GM12864 (cell line): ENCODE measurements around the gene HBA2.
A peak's percentile ranks its signal among the peaks of the same experiment; 100 is the strongest.

Experiments
- DNase-seq: peaks from one replicate; pipeline ENCODE4 v3.0.0-alpha.2; 2011; ENCODE audit warnings: low read depth
- H3K4me3 ChIP-seq: 2 replicates; pipeline ENCODE4 v1.5.1; 2011; ENCODE audit warnings: mild to moderate bottlenecking, low read depth, low read length, control low read depth
- TF ChIP-seq, protein P1 (sequence below): IDR thresholded peaks from 2 replicates; pipeline ENCODE4 v1.5.1; 2011; ENCODE audit warnings: low read depth, mild to moderate bottlenecking, moderate library complexity, low read length, control low read depth, inconsistent platforms; ENCODE audit errors: missing control alignments

HBA2 gene

DNA sequence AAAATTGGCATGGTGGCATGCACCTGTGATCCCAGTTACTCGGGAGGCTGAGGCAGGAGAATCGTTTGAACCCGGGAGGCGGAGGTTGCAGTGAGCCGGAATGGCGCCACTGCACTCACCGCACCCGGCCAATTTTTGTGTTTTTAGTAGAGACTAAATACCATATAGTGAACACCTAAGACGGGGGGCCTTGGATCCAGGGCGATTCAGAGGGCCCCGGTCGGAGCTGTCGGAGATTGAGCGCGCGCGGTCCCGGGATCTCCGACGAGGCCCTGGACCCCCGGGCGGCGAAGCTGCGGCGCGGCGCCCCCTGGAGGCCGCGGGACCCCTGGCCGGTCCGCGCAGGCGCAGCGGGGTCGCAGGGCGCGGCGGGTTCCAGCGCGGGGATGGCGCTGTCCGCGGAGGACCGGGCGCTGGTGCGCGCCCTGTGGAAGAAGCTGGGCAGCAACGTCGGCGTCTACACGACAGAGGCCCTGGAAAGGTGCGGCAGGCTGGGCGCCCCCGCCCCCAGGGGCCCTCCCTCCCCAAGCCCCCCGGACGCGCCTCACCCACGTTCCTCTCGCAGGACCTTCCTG, 7.5 kb downstream of the HBA2 start, which contains the start of gene HBQ1:
Gene HBQ1, plus strand, starts transcription at position 359 of the 575 bp plus-strand sequence. Its CDS starts 28 bp downstream, at position 387.
- peak within 1 kb of the TSS; percentile 15; the same call in 1 of the 2 replicates for H3K4me3 ChIP-seq
- TF ChIP-seq, protein P1, sequence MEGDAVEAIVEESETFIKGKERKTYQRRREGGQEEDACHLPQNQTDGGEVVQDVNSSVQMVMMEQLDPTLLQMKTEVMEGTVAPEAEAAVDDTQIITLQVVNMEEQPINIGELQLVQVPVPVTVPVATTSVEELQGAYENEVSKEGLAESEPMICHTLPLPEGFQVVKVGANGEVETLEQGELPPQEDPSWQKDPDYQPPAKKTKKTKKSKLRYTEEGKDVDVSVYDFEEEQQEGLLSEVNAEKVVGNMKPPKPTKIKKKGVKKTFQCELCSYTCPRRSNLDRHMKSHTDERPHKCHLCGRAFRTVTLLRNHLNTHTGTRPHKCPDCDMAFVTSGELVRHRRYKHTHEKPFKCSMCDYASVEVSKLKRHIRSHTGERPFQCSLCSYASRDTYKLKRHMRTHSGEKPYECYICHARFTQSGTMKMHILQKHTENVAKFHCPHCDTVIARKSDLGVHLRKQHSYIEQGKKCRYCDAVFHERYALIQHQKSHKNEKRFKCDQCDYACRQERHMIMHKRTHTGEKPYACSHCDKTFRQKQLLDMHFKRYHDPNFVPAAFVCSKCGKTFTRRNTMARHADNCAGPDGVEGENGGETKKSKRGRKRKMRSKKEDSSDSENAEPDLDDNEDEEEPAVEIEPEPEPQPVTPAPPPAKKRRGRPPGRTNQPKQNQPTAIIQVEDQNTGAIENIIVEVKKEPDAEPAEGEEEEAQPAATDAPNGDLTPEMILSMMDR = no peak
- no peak for DNase-seq

DNA sequence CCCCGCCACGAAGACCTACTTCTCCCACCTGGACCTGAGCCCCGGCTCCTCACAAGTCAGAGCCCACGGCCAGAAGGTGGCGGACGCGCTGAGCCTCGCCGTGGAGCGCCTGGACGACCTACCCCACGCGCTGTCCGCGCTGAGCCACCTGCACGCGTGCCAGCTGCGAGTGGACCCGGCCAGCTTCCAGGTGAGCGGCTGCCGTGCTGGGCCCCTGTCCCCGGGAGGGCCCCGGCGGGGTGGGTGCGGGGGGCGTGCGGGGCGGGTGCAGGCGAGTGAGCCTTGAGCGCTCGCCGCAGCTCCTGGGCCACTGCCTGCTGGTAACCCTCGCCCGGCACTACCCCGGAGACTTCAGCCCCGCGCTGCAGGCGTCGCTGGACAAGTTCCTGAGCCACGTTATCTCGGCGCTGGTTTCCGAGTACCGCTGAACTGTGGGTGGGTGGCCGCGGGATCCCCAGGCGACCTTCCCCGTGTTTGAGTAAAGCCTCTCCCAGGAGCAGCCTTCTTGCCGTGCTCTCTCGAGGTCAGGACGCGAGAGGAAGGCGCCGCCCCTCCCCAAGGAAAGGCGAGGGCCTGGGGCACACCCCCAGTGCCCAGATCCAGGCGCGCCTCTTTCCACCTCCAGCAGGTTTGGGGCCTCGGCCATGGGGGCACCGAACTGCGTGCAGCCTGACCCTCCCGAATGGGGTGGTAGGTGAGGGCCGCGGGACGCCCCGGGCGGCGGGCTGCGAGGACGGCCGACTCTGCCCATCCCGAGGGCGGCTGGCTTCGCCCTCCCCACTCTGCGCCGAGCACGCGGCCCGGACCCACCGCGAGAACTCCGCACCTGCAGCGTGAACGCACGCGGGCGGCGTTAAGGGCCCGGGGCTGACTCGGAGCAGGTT, 8.2 kb downstream of the HBA2 start:
- no peak for DNase-seq
- TF ChIP-seq, protein P1 = no peak
- H3K4me3 ChIP-seq = peak overlapping the region; percentile 15; the same call in 1 of the 2 replicates

DNA sequence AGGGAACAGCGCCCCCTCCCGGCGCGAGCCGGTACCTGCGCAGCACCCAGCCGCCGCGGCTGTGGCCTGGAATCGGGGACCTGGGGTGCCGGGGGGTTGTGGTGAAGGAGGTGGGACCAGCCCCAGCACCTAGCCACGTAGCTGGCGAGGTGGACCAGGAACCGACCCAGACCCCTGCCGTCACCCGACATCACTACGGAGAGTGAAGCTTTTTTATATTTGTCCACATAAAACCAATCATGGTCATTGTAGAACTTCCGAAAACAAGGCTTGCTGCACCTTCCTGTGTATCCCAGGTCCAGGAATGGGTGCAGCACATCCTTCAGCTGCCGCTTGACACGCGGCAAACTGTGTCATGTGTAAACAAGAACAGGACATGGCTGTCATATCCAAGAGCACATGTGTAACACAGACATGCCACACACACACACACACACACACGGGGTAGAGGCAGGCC, 8.9 kb downstream of the HBA2 start:
- DNase-seq = no peak
- TF ChIP-seq, protein P1 = peak; percentile 91
- H3K4me3 ChIP-seq = no peak overlapping the region

DNA sequence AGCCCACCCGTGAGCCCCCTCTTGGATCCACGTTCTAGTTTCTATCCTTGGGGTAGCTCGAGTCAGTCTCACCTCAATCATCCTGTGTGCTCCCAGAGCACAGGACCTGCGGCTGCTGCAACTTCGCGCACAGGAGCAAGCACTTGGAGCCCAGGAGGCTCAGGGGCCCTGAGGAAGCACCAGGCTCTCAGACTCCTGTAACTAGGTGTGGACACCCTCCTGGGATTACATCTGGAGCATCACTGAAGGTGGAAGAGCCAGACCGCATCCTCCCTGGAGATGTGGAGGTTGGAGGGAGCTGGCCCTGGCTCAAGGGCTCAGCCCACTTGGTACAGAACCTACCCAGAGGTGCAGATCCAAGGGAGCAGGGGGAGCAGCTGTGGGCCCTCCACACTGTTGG, 10.3 kb downstream of the HBA2 start:
- DNase-seq = no peak
- TF ChIP-seq, protein P1 = no peak
- no peak overlapping the region for H3K4me3 ChIP-seq

DNA sequence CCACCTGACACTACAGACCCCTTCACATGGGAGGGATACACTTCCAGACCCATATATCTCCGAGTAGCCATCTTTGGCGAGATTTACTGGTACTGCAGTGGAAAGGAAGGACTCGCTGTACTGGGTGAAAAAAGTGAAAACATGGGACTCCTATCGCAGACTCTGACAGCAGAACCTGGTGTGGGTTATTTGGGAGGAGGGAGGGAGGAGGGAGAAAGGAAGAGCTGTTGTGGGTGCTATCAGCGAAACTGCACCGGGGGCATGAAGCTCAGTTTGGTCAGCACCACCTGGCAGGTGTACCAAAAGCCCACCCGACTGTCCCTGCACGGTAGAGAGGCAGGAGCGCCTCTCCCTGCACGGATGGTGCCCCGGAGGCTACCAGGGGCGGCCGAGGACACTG, 12.5 kb downstream of the HBA2 start:
- DNase-seq = no peak
- TF ChIP-seq, protein P1 = no peak
- no peak overlapping the region for H3K4me3 ChIP-seq

DNA sequence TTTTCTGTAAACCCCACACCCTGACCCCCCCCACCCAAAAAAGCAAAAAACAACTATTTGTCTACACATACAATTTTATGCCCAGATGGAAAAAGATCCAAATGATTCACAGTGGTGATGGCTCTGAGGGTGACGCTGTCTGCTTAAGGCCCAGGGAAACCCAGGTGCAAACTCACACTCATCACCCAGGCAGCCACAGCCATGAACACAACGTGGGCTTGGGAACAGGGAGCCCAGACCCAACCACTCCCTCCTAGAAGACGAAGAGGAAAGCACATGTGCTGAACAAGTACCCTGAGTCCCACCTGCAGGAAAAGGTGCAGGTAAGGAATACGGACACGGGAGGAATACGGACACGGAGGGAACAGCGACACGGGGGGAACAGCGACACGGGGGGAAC, 13.0 kb downstream of the HBA2 start:
- no peak overlapping the region for H3K4me3 ChIP-seq
- TF ChIP-seq, protein P1 = no peak
- no peak for DNase-seq
